ENCODE measurements around the gene CEP41. TPM values are rescaled to one million over a fixed set of nuclear protein-coding genes. Genes with fewer than 3 reads are reported as not detected.

The CEP41 gene
- total and polyA plus RNA-seq, 4 donors, result 2.3 to 3.5 (median 2.8) TPM

GRCh38 chr7:130365511-130366441 is 75.0 kb downstream of the CEP41 start:
- TF ChIP-seq HNF4G (IDR thresholded peaks at IDR 0.05) (no peak), RXRA (IDR thresholded peaks at IDR 0.05) (no peak), JUND (IDR thresholded peaks at IDR 0.05) (no peak), RAD21 (IDR thresholded peaks at IDR 0.05) (no peak), FOXA1 (IDR thresholded peaks at IDR 0.05) (no peak), ATF3 (IDR thresholded peaks at IDR 0.05) (no peak), TAF1 (conservative IDR thresholded peaks at IDR 0.05) (no peak)
- 86% methylated on average over 15 of the region's 15 CpGs for WGBS

GRCh38 chr7:130365088-130365487 is 75.7 kb downstream of the CEP41 start:
- Histone ChIP-seq H3K27ac (ENCODE audit: low read depth in 1 of 2, low read length in 2 of 2) (no peak overlapping the region), H3K27me3 (ENCODE audit: control insufficient read depth in 4 of 4, insufficient read depth in 4 of 4, low read length in 3 of 4) (no peaks in the 10 kb centered on the region), H3K9me3 (ENCODE audit: control insufficient read depth in 4 of 4, low read length in 3 of 4) (no peaks in the 10 kb centered on the region), H3K4me1 (ENCODE audit: control insufficient read depth in 4 of 4, insufficient read depth in 4 of 4, low read length in 3 of 4) (peaks cover 0 to 8% (median 0%) of the 10 kb centered on the region in 4 donors), H3K9ac (ENCODE audit: low read depth in 1 of 2, low read length in 2 of 2) (no peak overlapping the region), H3K4me3 (ENCODE audit: low read depth in 1 of 3, low read length in 3 of 3) (no peak overlapping the region), H3K36me3 (ENCODE audit: control insufficient read depth in 4 of 4, insufficient read depth in 3 of 4, low read depth in 1 of 4, low read length in 3 of 4) (no peaks in the 10 kb centered on the region)
- 87% methylated on average over 2 of the region's 2 CpGs for WGBS
- TF ChIP-seq HNF4G (IDR thresholded peaks at IDR 0.05) (no peak), ATF3 (IDR thresholded peaks at IDR 0.05) (no peak), JUND (IDR thresholded peaks at IDR 0.05) (no peak), REST (IDR thresholded peaks at IDR 0.05) (no peak), HNF4A (conservative IDR thresholded peaks at IDR 0.05) (no peak), RXRA (IDR thresholded peaks at IDR 0.05) (no peak), EGR1 (IDR thresholded peaks at IDR 0.05; ENCODE audit: low read depth in 2 of 2) (no peak), NR2F2 (IDR thresholded peaks at IDR 0.05) (no peak), TAF1 (conservative IDR thresholded peaks at IDR 0.05) (no peak), FOXA2 (IDR thresholded peaks at IDR 0.05) (no peak), RAD21 (IDR thresholded peaks at IDR 0.05) (no peak)
- DNase-seq (ENCODE audit: low spot score), result no peak

More at GRCh38 chr7:130365511-130366441, 75.0 kb downstream of the CEP41 start:
- Histone ChIP-seq H3K27ac (ENCODE audit: low read depth in 1 of 2, low read length in 2 of 2) (no peak overlapping the region), H3K9me3 (ENCODE audit: control insufficient read depth in 4 of 4, low read length in 3 of 4) (no peaks in the 10 kb centered on the region), H3K9ac (ENCODE audit: low read depth in 1 of 2, low read length in 2 of 2) (no peak overlapping the region), H3K4me1 (ENCODE audit: control insufficient read depth in 4 of 4, insufficient read depth in 4 of 4, low read length in 3 of 4) (peaks cover 0 to 8% (median 0%) of the 10 kb centered on the region in 4 donors), H3K4me3 (ENCODE audit: low read depth in 1 of 3, low read length in 3 of 3) (no peak overlapping the region), H3K27me3 (ENCODE audit: control insufficient read depth in 4 of 4, insufficient read depth in 4 of 4, low read length in 3 of 4) (no peaks in the 10 kb centered on the region), H3K36me3 (ENCODE audit: control insufficient read depth in 4 of 4, insufficient read depth in 3 of 4, low read depth in 1 of 4, low read length in 3 of 4) (no peaks in the 10 kb centered on the region)
- DNase-seq (ENCODE audit: low spot score), result no peak

GRCh38 chr7:130364451-130364850 is 76.4 kb downstream of the CEP41 start:
- Histone ChIP-seq H3K27ac (ENCODE audit: low read depth in 1 of 2, low read length in 2 of 2) (no peak overlapping the region), H3K9me3 (ENCODE audit: control insufficient read depth in 4 of 4, low read length in 3 of 4) (peaks cover 0 to 4% (median under 1%) of the 10 kb centered on the region in 4 donors), H3K4me3 (ENCODE audit: low read depth in 1 of 3, low read length in 3 of 3) (no peak overlapping the region), H3K4me1 (ENCODE audit: control insufficient read depth in 4 of 4, insufficient read depth in 4 of 4, low read length in 3 of 4) (peaks cover 0 to 3% (median 0%) of the 10 kb centered on the region in 4 donors), H3K36me3 (ENCODE audit: control insufficient read depth in 4 of 4, insufficient read depth in 3 of 4, low read depth in 1 of 4, low read length in 3 of 4) (no peaks in the 10 kb centered on the region), H3K9ac (ENCODE audit: low read depth in 1 of 2, low read length in 2 of 2) (no peak overlapping the region), H3K27me3 (ENCODE audit: control insufficient read depth in 4 of 4, insufficient read depth in 4 of 4, low read length in 3 of 4) (no peaks in the 10 kb centered on the region)
- TF ChIP-seq YY1 (IDR thresholded peaks at IDR 0.05) (no peak), TAF1 (conservative IDR thresholded peaks at IDR 0.05) (no peak), CTCF (IDR thresholded peaks at IDR 0.05; ENCODE audit: low read depth, low read length, missing input control) (no peak), ZBTB33 (IDR thresholded peaks at IDR 0.05) (no peak), EGR1 (IDR thresholded peaks at IDR 0.05; ENCODE audit: low read depth in 2 of 2) (no peak), JUND (IDR thresholded peaks at IDR 0.05) (no peak), NR2F2 (IDR thresholded peaks at IDR 0.05) (no peak), FOXA1 (IDR thresholded peaks at IDR 0.05) (no peak)
- no peak for DNase-seq (ENCODE audit: low spot score)
- WGBS, result 92% methylated on average over 4 of the region's 4 CpGs
